HG02943 (cell line): ENCODE data around the gene EXOC6.

ENCODE experiments used
- ATAC-seq: cut with Tn5 transposase; IDR thresholded peaks from one replicate; pipeline ENCODE4 v1.9.1; 2021; ENCODE audit warnings: mild to moderate bottlenecking, low read depth, moderate library complexity; ENCODE audit not compliant: unreplicated experiment

The EXOC6 gene

DNA sequence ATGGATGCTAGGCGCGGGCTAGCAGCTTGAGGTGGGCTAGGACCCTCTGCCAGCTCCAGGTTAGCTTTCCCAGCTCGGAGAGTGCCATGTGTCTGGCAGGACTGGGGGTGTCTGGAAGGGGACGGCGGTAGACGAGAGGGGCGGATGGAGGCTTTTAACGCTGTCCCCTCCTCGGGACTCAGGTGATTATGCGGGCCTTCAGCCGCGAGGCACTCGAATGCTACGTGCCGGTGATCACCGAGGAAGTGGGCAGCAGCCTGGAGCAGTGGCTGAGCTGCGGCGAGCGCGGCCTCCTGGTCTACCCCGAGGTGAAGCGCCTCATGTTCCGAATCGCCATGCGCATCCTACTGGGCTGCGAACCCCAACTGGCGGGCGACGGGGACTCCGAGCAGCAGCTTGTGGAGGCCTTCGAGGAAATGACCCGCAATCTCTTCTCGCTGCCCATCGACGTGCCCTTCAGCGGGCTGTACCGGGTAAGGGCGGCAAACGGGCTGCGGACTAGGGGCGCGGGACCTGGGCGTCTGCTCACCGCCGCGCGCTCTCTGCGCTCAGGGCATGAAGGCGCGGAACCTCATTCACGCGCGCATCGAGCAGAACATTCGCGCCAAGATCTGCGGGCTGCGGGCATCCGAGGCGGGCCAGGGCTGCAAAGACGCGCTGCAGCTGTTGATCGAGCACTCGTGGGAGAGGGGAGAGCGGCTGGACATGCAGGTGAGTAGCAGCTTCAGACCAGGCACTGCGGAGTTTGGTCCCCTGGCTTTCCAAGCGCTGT is 226.5 kb downstream of the EXOC6 start:
- ATAC-seq: no peak

DNA sequence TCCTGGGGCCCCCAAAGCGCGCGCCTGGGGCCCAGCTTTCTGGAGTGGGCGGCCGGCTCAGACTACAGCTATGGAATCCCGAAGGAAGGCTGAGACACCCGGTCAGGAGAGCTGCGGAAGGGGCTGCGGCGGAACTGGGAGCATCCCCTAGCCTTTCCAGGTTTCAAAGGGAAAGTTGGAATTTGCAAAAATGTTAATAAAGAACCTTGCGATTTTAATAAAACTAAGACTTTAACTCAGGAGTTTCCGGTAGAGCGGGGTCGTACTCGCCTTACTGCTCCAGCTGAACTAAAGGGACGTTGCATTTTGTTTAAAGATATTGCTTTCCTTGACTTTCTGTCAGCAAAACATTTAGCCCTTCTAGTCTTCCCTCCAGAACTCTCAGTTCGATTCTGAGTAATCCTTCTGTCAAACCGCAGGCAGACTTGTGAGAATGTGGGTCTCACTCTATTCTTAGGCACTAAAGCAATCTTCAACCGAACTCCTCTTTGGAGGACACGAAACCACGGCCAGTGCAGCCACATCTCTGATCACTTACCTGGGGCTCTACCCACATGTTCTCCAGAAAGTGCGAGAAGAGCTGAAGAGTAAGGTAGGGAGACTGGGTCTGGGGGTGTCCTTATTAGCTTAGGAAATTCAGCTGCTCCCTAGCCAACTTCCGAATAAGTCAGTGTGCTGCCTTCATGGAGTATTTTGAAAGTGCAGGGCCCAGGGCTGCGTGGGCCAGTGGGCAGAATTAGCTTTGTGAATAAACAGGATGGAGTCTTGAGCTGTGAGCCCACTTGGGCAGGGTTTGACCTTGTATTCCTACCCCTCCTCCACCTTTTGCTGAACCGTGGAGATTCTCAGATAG is 227.3 kb downstream of the EXOC6 start:
- no peak for ATAC-seq

GRCh38 chr10:93076871-93077270 is 228.6 kb downstream of the EXOC6 start:
- ATAC-seq: no peak

DNA sequence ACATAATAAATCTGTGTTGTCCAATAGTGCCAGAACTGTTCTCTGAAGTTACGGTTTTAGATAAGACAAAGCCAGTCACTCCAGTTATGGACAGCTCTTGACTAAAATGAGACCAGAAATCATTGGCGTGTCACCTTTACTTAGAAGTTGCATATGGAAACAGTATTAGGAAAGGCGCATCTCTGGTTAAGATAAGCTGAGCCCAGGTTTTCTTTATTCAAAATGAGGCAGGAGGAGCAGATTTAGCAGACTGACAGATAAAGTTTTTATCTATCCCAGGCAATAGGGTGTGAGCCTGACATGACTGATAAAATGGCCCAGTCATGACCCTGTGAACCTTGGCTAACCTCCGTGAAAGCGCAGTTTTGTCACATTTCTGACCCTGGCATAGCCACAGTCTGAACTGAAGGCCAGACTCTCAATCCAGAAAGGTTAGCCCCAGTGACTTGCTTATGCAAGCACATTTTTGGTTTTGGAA is 229.6 kb downstream of the EXOC6 start:
- no peak for ATAC-seq

DNA sequence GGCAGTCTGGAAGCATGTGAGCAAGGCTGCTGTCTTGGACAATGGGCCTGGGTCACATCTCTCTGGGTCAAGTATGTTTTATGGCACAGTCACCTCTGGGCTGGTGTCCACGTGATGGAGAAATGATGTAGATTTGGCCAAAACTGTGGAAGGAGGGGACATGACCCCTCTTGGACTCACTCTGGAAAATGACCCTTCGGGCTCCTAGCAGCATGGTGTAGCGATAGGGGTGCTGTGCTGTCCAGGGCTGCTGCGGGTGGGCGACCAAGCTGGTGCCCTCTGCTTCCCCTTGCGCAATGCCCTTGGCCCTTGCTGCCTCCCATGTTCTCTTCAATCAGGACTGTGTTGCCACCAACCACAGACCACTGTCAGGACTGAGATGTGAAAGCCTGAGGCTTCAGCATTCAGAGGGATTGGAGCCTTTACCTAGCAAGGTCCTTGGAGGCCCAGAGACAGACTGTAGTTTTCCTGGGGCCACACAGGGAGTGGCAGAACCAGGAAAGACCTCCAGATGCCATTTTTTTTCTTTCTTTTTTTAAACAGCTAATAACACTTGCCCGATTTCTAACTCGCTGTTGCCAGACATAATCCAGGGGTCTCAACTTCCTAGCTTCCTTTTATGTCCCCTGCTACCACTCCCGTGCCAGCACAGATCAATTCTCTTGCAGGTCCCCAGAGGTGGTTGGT is 231.5 kb downstream of the EXOC6 start:
- ATAC-seq: no peak

- ATAC-seq: no peak
Measured at GRCh38 chr10:93080350-93081046, 232.2 kb downstream of the EXOC6 start.

DNA sequence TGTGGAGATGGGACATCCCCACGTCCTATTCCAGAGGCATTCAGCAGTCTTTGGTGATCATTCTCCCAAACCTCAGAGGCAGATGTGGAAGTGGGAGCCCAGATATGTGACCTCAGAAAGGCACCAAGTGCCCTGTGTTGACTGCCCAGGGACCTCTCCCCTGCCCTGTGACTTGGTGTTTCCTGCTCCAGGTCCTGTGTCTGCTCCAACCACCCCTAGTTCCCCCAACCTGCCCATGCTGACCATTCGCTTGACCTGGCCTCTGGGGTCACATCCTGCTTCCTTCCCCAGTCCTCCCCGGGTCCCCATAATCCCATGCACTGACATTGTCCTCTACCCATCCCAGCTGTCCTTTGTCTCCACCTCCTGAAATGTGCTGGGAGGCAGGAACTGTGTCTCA is 233.0 kb downstream of the EXOC6 start:
- no peak for ATAC-seq

- ATAC-seq: no peak
Measured at GRCh38 chr10:93081834-93082233, 233.5 kb downstream of the EXOC6 start.

- ATAC-seq: no peak
Measured at GRCh38 chr10:93083743-93084539, 235.6 kb downstream of the EXOC6 start.

GRCh38 chr10:93085272-93085859 is 237.0 kb downstream of the EXOC6 start:
- no peak for ATAC-seq

DNA sequence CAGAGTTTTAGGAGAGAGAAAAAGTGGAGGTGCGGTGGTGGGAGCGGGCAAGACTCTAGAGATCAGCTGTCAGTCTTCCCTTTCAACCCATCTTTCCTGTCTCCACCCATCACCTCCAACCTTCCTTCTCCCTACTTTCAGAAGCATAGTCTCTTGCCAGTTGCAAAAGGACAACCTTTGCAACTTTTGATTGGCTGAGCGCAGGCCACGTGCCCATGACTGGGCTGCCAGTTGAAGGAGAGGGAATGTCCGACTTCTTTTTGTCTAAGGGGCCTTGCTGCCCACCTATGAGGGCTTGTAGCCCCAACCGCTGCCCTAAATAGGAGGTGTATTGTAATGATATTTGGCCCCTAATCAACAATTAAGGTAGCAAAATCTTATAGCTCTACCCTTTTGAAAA is 238.0 kb downstream of the EXOC6 start:
- no peak for ATAC-seq

GRCh38 chr10:93087846-93088245 is 239.5 kb downstream of the EXOC6 start:
- no peak for ATAC-seq

DNA sequence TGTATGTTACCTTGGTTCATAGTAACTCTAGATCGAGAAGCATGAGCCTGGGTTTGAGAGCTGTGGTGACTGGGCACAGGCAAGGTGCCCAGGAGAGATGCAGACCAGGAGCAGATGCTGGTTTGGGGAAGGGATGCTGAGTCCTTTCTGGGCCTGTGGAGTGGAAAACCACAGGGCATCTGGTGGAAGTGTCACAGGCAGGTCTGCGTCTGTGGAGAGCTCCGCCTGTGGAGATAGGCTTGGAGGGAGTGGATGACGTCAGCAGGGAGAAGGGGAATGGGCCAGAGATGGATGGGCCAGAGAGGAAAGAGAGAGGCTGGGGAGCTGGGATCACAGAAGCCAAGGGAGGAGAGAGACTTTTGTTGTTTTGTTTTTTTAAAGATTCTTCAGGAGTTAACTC is 240.1 kb downstream of the EXOC6 start:
- ATAC-seq: no peak

- no peak for ATAC-seq
Measured at GRCh38 chr10:93090619-93091018, 242.3 kb downstream of the EXOC6 start.

- ATAC-seq: no peak
Measured at GRCh38 chr10:93091960-93092359, 243.6 kb downstream of the EXOC6 start.

- no peak for ATAC-seq
Measured at GRCh38 chr10:93095225-93095624, 246.9 kb downstream of the EXOC6 start.

DNA sequence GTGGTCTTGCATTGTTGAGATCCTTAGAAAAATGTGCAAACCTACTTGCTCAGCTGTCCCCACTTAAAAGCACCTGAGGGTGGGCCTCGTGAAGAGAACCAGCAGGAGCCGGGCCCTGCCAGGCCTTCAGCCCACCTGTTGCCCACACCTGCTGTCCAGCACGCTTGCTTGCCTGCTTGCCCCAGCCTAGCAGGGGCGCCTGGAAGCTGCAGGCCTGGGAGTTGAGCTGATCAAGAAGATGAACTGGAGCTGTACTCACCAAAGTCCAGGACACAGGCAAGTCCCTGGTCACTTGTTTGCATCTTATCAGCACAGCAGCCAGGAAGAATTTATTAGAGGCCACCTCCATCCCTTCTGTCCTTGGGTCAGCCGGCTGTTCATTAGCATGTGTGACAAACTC is 248.6 kb downstream of the EXOC6 start:
- ATAC-seq: no peak

- ATAC-seq: no peak
Measured at GRCh38 chr10:93097386-93097785, 249.1 kb downstream of the EXOC6 start.

DNA sequence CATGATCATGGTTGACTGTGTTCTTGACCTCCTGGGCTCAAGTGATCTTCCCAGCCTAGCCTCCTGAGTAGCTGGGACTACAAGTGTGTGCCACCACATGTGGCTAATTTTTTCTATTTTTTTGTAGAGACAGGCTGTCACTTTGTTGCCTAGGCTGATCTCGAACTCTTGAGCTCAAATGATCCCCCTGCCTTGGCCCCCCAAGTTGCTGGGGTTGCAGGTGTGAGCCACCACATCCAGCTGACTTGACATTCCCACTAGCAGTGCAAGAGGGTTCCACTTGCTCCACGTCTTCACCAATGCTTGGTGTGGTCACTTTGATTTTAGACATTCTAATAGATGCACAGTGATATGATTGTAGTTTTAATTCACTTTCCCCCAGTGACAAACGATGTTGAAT is 250.5 kb downstream of the EXOC6 start:
- no peak for ATAC-seq
